Right hindlimb (tissue), 1 donor: Measurements from ENCODE around the gene RRP8.

Experiments used
- DNase-seq: peaks from one replicate; pipeline ENCODE4 v3.0.0-alpha.2; 2018

Gene RRP8

DNA sequence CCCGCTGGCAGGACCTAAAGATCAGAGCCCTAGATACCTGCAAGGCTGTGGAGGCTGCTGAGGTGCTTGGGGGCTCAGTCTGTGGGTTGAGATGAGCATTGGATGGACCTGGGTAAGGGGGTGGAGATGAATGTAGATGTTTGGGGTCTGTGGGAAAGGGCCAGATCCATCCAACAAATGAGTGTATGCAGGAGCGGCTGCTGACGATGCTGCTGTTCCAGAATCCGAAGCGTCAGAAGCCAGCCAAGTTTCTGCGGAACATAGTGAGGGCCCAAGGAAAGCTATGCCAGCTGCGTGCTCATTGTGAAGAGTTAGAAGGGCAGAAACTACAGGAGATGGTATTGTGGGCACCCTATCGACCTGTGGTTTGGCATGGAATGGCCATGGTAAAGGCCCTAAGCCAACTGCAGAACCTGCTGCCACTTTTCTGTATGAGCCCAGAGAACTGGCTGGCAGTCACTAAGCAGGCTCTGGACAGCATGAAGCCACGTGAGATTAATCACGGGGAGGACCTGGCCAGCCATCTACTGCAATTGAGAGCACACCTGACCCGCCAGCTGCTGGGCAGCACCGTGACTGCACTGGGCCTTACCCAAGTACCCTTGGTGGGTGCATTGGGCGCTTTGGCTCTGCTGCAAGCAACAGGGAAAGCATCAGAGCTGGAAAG lies 36.6 kb downstream of the RRP8 start:
- DNase-seq, result no peak

DNA sequence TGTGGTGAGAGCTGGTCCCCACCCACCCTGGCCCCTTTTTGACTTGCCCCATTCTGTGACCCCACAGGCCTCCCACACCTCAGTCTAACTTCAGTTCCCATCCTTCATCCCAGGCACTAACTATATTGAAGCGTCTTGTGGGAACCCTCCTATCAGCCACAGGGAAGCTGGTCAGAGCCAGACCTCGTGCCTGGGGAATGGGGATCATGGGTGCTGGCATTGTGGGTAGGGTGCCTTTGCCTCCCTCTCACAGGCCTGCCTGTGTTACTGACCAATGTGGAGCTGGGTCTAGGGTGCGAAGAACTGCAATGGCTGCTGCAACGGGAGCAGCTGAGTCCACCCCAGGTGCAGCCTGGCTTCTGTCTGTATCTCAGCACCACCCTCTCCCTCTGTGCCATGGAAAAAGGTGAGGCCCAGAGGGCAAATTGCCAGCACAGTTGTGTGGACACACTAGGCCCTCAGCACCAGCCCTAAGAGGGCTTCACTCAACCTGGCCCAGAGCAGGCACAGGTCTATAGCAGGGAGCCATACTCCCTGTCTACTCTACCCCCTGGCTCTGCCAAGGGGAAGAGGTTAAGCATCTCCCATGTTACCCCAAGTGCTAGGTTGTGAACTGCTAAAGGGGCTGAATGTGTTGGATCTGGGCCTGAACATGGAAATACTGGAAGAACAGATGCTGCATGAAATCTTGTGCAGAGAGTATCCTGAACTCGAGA lies 37.3 kb downstream of the RRP8 start:
- no peak for DNase-seq

DNA sequence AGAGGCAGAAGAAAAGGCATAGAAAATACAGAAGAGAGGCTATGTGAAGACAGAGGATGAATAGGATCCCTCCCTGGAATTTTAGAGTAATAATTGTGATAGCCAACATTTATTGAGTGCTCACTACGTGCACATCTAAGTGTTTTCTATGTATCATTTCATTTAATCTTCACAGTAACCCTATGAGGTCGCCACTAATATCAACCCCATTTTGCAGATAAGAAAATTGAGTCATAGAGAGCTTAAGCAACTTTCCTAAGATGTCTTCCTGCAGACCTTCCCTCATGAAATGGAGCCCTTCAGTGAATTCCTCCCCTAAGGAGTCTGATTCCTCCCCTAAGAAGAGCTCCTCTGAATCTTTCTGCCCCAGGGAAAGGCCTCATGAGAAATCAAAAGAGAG lies 38.1 kb downstream of the RRP8 start:
- DNase-seq, result no peak

DNA sequence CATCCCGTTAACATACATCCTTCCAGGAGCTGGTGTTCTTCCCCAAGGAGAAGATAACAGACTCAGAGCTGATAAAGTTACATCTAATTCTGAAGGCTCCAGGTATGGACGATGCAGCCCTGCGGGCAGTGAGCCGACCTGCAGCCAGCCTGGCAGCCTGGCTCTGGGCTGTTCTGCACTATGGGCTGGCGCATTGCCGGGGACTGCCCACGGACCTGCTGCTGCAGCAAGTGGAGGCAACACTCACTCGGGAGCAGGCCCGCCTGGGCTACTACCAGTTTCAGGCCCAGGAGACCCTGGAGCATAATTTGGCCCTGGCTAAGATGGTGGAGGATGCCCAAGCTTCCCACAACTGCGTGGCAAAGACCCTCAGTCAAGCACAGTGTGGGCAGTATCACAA lies 39.7 kb downstream of the RRP8 start:
- DNase-seq, result no peak

DNA sequence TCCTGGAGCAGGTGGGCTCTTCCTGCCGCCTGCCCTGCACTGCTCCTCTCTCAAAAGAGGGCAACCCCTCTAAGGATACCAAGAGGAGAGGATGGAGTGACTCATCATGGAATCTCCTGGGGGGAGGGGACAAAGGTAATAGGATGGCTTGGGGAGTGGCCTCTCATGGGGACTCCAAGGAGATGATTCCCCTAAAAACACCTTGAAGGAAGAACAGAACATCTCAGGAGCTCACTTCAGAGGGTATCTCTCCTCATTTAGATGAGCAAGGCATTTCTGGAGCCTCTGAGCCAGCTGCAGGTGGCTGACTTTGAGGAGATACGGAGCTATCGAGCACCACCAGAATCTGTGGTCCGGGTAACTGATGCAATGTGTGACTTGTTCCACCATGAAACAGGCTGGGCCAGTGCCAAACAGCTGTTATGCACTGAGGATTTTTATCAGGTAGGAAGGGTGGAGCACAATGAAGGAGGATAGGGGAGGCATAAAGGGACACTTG lies 40.2 kb downstream of the RRP8 start:
- DNase-seq, result no peak

DNA sequence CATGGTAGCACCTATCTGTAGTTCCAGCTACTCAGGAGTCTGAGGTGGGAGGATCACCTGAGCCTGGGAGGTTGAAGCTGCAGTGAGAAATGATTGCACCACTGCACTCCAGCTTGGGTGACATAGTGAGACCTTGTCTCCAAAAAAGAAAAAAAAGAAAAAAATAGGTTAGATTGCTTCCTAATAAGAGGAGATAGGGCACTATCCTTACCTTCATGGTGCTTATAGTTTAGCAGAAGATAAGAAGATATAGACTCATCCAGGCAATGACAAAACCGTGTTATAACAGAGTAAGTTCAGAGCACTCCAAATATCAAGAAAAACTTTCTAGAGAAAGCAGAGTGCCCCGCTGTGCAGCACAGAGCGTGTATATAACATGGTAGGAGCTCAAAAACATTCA lies 42.1 kb downstream of the RRP8 start:
- DNase-seq, result no peak

DNA sequence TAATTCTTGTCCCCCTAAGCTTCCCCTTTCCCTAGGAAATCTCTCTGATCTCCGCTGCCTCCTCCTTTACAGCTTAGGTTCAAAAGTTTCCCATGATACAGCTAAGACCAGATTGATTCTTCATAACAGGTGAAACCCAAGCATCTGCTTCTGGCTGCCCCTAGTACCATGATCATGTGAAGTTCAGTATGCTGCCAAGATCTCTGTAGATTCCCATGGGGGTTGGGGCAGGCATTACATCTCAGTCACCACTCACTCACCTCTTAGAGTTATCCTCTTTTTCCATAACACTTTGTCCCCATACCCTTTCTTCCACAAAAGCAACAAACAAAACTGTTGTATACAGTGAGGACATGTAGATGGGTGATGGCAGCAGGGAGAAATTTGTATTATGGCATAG lies 44.0 kb downstream of the RRP8 start:
- no peak for DNase-seq

DNA sequence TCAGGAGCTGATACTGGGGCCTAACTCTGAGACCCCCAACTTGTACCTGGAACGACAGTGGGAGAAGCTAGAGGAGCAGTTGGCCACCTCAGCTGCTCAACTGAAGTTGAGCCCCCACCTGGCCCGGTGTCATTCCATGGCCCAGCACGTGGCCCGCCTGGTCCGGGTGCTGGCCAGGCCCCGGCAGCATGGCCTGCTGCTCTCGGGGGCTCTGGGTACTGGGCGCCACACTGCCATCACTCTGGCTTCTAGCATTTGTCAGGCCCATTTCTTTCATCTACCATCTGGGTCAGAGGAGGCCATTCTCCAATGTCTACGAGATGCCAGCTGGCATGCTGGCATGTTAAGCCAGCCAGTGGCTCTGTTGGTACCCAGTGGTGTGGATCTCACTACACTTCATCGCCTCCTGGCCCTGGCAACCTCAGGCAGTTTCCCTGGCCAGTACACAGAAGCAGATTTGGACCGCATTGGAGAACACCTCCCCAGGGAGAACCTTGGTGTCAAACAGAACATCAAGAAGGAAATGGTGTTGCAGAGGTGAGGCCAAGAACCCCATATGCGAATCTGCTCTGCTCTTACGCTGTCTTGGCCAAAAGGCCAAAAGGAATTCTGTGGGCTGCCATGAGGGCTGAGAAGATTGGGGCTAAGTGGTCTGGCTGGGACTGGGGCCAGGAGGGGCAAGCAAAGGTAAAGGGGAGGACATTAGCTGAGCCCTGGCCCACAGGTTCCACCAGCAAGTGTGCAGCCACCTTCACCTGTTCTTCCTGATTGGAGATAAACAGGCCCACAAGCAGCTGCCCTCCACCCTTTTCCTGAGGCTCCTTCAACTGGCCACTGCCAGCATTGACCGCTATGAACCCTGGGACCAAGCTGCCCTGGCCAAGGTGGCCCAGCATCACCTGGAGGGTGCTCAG lies 45.4 kb downstream of the RRP8 start:
- DNase-seq, result no peak

DNA sequence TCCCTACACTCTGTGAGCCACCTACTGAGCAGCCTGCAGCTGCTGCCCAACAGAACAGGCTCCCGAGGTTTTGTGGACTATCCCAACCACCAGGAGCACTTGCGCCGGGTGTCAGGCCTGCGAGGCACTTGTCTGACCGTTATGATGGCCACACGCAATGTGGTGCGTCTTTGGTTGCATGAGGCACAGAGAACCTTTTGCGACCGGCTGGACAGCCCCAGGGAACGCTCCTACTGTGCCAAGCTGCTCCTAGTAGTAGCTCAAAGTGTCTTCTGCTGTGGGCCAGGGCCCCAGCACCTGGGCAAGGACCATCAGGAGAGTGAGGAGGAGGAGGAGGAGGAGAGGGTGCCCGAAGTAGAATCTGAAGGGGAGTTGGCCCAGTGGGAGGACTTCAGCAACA lies 46.4 kb downstream of the RRP8 start:
- DNase-seq, result no peak

DNA sequence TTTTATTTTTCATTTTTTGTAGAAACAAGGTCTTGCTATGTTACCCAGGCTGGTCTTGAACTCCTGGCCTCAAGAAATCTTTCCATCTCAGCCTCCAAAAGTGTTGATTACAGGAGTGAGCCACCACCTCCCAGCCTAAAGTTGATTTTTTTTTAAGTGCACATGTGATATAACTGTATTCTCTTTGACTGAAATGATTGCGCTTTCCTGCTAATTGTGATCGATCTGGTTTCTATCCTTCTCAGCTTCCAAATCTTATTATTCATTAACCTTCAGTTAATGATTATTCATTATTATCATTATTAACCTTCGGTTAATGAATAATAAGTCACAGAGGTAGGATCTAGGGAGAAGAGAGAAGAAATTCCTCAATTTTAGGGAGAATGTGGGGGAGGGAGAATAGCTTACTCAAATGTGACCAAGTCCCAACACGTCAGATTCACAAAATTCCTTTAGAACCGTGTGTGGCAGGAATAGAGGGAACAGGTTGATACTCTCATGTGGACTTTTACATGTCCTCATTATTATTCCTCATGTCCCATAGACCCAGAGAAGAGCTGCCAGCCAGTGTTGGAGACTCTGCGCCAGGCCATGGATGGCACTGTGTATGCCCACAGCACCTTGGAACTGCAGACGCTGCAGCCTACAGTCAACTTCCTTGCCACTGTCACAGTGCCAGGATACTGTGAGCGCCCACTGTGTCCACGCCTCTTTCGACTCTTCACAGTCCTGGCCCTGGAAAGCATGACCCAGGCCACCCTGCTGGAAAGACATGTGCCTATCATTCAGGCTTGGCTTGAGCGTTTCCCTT lies 47.1 kb downstream of the RRP8 start:
- no peak for DNase-seq

DNA sequence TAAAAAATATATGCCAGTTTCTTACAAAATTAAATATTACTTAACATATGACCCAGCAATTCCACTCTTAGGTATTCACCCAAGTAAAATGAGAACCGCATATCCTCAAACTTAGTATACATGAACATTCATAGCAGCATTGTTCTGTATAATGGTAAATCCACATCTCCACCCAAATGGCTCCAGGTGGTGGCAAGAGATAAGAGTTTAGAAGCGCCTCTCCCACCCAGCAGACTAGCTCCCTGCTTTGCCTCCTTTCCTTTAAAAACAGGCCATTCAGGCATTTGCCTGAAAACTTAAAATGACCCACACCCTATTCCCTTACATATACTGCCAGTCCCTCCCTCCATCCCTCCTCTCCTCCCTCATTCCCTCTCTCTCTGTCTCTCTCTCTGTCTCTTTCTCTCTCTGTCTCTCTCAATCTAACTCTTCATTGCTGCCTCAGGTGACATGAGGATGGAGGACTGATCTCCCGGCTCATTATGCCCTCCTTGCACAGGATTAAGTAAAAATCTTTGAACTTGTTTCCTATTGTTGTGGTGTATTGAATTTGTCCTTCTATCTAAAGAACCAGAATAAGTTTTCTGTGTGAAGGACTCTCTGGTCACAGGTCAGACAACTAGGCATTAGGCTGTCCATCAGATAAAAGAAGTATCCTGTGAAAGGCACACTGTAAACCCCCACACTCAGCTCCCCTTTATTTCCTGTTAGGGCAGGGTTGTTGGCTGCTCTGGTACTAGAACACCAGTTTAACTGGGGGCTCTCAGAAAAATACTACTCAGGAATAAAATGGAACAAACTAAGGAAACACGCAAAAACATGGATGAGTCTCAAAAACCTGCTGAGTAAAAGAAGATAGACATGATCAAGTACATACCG lies 48.3 kb downstream of the RRP8 start:
- DNase-seq, result no peak

DNA sequence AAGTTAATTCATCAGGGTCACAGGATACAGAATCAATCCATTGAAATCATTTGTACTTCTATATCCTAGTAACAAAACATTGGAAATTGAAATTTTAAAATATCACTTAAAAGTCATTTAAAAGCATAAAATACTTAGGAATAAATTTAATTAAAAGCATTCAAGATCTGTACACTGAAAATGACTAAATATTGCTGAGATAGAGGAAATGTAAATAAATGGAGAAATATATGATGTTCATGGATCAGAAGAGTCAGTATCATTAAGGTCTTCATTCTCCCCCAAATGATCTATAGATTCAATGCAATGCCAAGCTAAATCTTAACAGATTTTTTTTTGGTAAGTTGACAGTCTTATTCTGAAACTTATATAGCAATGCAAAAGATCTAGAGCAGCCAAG lies 49.8 kb downstream of the RRP8 start:
- no peak for DNase-seq

DNA sequence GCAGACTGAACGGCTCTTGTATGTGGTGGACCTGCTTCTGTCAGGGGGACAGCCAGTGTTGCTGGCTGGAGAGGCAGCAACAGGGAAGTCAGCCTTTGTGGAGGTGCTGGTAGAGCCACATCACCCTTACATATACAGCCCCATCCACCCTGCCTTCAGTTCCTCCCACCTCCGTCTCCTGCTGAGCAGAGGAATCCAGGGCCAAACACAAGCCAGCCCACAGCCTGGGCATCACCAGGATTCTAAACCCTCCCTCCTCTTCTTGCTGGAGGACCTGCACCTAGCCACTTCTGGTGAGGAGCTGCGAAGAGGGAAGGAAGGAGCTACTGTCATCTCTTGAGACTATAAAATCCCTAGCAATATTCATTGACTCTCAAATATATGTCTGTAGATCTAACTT lies 54.8 kb downstream of the RRP8 start:
- DNase-seq, result no peak

DNA sequence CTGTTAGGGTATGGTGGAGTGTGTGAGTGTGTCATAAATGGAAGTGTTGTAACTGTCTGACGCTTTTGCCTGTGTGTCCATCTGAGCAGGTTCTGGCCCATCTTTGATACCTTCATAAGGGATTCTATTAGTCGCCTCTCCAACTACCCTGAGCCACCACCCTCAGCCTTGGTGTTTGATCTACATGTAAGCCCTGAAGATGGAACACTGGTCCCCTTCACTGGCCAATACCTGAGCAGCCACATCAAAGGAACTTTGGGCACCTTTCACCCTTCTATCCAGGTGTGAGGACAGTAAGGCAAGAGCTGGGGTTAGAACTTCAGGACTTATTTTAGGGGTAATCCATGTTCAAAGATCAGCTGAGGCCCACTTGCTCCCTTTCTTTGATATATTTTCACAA lies 55.3 kb downstream of the RRP8 start:
- DNase-seq, result no peak

DNA sequence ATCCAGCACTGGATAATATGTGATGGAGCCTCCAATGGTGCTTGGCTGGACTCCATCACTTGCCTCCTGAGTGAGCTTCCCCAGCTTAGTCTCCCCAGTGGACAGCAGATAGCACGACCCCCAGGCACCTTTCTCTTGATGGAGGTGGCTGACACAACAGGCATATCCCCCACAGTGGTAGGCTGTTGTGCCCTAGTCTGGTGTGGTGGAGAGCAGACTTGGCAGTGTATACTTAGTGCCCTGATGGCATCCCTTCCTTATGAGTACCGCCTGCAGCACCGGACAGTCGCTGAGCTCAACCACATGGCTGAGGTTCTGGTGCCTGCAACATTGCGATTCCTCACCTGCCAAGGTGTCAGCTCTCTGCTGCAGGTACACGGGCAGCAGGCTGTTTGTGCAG lies 56.2 kb downstream of the RRP8 start:
- DNase-seq, result no peak

DNA sequence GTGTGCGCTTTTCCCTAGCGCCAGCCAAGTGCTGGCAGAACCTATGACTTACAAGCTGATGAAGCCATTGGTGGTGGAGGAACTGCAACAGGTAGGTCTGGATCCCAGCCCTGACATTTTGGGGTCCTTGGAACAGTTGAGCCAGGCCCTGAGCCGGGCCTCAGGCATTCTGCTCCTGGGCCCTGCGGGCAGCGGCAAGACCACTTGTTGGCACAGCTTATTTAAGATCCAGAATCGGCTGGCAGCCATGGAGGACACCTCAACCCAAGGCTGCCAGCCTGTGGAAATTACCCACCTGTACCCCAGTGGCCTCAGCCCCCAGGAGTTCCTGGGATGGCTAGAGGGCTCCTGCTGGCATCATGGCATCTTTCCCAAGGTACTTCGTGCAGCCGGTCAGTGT lies 56.7 kb downstream of the RRP8 start:
- DNase-seq, result no peak

DNA sequence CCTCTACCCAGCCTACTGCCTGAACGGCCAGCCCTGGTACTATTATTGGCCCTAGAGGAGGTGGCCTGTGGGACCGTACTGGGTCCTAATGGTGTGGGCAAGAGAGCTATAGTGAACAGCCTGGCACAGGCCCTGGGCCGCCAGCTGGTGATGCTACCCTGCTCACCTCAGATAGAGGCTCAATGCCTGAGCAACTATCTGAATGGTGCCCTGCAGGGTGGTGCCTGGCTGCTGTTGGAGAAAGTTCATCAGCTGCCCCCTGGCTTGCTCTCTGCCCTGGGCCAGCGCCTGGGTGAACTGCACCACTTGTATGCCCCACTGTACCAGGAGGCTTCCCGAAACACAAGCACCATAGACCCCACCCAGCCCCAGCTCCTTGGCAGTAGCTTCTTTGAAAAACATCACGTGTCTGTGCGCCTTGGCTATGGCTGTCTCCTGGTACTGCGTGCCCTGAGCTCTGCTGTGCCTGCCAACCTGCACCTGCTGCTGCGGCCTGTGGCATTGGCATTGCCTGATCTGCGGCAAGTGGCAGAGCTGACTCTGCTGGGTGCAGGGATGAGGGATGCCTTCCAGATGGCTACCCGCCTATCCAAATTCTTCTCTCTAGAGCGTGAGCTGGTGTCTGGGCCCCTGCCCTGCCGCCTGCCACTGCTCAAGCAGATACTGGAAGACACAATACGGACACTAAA lies 57.4 kb downstream of the RRP8 start:
- no peak for DNase-seq
